ENCODE measurements around the gene PLAC9. TPM values are rescaled to one million over a fixed set of nuclear protein-coding genes. Genes with fewer than 3 reads are reported as not detected.
"Not testable (repeated sequence)": the region's sequence is repeated elsewhere in the genome, so short reads cannot be mapped to it uniquely, and the experiment has no call there.

The PLAC9 gene
- total RNA-seq, 1 donor from 2014 or later = 23.2 TPM

DNA sequence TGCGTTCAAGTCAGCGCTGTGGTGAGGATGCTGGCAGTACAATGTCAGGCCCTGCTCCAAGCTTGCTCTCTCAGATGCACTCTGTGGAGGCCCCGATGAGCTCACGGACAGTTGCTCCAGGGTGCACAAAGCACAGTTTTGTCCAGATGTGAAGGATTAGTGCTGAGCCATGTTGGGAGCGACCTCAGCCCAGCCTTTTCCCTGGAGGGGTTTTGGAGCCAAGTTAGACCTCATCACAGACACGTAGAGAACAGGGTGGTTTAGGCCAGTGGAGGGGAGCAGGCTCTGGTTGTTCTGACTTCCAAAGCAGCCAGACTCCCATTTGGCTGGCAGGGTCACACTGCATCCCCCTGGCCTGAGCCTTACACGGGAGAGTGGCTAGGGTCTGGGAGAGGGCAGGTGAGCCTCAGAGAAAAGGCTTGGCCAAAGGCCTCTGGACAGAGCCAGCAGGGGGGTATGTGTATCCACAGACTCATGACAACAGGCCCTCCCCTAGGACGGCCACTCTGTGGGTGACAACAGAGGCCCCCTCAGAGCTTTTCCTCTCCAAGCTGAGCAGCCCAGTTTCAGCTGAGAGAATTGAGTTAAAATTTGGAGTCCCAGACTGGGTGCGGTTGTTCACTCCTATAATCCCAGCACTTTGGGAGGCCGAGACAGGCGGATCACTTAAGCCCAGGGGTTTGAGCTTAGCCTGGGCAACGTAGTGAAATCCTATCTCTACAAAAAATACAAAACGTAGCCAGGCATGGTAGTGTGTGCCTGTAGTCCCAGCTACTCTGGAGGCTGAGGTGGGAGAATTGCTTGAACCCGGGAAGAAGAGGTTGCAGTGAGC lies 4.7 kb downstream of the PLAC9 start:
- intact Hi-C loops (cut with micrococcal nuclease) = no loop called here
- ATAC-seq = peak; percentile 76

DNA sequence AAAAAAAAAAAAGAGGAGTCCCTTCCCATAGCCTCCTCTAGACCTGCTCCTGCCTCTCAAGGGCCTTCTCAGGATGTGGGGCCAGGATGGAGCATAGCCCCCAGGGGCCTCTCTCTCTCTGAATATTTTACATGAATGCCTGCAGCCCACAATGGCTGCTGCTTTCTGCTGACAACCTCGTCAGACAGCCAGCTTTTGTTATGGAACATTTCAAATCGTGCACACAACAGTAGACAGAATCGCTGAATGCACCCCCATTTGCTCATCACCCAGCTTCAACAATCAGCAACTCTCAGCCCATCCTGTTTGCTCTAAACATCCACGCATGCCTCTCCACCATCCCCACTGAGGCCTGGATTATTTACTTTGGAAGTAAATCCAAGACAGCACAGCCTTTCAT lies 5.4 kb downstream of the PLAC9 start:
- DNase-seq (no peak), ATAC-seq (no peak)
- intact Hi-C loops (cut with micrococcal nuclease) = no loop called here

More for the DNA sequence above, 4.7 kb downstream of the PLAC9 start:
- DNase-seq = peak; percentile 82

DNA sequence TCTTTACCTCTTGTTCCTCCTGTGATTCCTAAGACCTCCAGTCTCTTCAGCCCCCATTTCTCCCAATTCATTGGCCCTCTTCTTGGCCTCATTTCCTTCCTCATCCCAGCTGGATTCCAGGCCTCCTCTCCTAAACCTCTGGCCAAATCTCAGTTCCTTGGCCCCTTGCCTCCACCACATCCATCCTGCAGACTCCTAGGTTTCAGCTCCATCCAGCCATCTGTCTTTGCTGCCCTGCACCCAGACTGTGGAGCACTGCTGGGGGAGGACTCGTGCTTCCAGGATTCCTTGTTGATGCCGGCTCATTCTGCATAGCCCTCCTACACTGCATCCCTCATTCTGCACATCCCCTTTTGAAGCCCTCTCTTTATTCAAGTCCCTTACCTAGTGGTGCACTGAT lies 6.7 kb downstream of the PLAC9 start:
- ATAC-seq (no peak), DNase-seq (no peak)
- intact Hi-C loops (cut with micrococcal nuclease) = no loop called here

DNA sequence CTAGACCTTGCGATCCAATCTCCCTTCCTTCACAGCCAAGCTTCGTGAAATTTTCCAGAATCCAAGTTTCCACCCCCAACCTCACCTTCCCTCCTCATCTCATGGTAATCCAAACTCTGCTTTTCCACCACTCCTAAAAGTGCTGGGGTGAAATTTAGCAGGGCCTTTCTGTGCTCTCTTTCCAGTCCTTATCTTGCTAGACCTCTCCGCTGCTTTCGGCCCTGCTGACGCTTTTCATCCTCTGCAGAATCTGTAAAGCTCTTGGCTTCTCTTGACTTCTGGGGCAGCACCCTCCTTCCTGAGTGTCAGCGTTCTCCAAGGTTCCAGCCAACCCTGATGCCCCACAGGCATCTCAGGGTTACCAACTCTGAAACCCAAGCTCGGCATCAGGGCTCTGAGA lies 7.7 kb downstream of the PLAC9 start:
- DNase-seq = no peak
- intact Hi-C loops (cut with micrococcal nuclease) = loop anchor here (5.0 kb wide), 1 partner anchor 82 kb away; no protein-coding TSS in a partner anchor
- ATAC-seq = no peak

DNA sequence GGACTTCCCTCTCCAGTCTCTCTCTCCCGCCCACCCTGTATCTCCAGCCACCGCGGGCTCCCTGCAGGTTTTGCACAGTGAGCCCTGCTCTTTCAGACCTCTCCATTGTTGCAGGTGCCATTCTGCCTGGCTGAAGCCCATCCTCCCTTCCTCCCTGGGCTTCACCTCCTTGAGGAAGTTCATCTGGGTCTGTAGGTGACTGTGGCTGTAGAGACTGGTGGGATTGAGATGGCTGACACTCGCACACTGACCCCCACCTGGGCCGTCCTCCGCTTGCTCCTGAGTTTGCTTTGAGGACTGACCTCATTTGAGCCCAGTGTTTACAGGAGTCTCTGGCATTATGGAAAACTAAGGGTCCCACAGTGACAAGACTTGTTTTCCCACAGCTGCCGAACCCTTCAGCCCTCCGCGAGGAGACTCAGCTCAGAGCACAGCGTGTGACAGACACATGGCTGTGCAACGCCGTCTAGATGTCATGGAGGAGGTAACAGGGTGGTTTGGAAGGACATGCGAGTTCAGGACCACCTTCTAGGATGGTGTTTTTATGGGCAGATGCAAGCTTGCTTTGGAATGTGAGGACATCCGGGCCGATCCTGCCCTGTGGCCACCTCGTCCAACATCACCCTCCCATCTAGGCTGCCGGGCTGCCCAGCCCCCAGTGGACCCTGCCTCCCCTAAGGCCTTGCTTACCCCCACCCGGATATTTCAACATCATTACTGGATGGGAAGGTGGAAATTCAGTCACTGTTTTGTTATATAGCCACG lies 9.3 kb downstream of the PLAC9 start:
- intact Hi-C loops (cut with micrococcal nuclease) = loop anchor here (5.0 kb wide), 1 partner anchor 80 kb away; no protein-coding TSS in a partner anchor
- ATAC-seq (no peak), DNase-seq (no peak)

DNA sequence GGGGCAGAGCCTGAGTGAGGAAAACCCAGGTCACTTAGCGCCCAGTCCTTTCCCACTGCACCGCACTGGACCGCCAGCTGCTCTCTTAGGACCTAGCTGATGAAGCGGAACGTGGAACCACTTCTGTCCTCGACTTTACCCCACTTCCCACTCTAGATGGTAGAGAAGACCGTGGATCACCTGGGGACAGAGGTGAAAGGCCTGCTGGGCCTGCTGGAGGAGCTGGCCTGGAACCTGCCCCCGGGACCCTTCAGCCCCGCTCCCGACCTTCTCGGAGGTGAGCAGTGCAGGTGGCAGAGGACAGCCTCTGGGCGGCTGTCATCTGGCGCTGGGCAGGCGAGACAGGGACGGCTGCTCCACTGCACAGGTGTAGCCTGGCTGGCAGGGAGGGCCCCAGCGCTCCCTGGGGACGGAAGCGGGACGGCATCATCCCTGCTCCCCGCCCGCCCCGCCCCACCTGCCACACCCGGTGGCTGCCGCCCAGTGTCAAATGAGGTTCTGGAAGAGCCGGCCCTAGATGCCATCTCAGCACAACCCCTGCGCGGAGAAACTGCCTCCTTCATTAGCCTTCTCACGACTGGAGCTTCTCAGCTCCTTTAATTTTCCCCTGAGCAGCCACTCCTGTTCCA lies 11.7 kb downstream of the PLAC9 start:
- ATAC-seq (peak; percentile 47), DNase-seq (peak; percentile 55)
- intact Hi-C loops (cut with micrococcal nuclease) = loop anchor here (5.0 kb wide), 1 partner anchor 78 kb away; no protein-coding TSS in a partner anchor

DNA sequence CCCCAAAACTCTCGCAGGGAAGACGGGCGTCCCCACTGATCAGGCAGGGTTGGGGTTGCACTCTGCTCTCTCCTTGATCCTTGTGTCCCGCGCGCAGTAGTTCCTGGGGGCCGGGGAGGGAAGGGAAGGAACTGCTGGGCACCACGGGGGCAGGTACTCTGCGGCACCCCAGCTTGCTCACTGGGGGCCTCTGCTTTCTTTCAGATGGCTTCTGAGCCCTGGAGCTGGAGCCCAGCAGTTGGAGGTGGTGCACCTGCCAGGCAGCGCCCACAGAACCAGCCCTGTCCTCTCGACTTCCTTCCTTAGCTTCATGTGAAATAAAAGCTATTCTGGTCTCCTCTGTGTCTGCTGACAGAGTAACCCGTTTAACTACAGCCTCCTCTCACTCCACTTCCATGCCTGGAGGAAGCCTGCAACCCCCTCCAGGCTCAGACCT lies 12.2 kb downstream of the PLAC9 start:
- DNase-seq = no peak
- intact Hi-C loops (cut with micrococcal nuclease) = loop anchor here (5.0 kb wide), 1 partner anchor 78 kb away; no protein-coding TSS in a partner anchor
- ATAC-seq = peak; percentile 13

DNA sequence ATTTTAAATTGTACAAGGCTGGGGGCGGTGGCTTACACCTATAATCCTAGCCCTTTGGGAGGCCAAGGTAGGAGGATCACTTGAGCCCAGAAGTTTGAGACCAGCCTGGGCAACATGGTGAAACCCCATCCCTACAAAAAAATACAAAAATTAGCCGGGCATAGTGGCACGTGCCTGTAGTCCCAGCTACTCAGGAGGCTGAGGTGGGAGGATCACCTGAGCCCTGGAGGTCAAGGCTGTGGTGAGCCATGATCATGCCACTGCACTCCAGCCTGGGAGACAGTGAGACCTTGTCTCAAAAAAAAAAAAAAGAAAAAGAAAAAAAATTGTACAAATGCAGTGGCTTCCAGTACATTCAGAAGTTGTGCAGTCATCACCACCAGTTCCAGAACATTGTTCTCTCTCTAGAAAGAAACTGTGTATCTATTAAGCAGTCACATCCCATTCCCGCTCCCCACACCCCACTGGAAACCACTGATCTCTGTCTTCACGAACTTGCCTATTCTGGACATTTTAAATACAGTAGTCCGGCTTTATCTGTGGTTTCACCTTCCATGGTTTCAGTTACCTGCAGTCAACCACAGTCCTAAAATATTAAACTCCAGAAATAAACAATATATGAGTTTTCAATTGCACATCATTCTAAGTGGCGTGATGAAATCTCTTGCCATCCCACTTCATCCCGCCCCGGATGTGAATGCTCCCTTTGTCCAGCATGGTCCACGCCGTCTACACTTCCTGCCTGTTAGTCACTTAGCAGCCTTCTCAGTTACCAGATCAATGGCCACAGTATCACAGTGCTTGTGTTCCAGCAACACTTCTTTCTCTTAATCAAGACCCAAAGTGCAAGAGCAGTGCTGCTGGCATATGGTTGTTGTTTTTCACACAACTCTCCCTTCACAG lies 13.1 kb downstream of the PLAC9 start:
- intact Hi-C loops (cut with micrococcal nuclease) = not testable (repeated sequence)

DNA sequence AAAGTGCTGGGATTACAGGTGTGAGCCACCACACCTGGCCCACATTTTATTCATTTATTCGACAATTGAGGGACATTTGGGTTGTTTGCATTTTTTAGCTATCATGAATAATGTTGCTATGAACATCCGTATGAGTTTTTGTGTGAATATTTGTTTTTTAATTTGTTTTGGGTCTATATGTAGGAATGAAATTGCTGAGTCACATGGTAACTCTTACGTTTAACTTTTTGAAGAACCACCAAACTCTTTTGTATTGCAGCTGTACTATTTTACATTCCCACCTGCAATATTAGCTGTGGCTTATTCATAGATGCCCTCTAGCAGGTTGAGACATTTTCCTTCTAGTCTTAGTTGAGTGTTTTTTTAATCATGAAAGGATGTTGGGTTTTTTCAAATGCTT lies 14.4 kb downstream of the PLAC9 start:
- ATAC-seq = no peak
- no peak for DNase-seq
- intact Hi-C loops (cut with micrococcal nuclease) = no loop called here

More for the DNA sequence above, 13.1 kb downstream of the PLAC9 start:
- DNase-seq (peak; percentile 49), ATAC-seq (peak; percentile 33)

DNA sequence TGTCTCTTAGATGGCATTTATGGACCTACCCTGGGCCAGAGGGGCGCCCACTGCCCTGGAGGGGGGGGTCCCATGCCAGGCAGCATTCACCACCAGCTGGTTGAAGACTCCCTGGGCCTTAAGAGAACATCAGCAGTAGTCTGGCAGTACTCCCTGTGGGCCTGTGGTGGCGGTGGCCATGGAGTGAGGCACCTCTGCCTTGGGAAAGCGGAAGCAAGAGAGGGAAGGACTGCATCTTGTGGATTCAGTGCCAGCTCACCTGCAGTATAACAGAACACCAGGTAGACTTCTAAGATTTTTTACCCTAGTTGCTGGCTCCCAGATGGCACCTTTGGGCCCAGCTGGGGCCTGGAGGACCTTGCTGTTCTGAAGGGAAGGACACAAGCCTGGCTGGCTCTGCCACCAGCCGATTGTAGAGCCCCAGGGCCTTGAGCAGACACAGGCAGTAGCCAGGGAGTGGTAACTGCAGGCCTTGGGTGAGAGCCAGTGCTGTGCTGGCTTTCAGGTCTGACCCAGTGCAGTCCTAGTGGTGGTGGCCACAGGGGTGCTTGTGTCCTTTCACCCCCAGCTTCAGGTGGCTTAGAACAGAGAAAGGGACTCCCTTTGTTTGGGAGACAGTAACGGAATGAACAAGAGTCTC lies 15.8 kb downstream of the PLAC9 start:
- ATAC-seq = no peak
- intact Hi-C loops (cut with micrococcal nuclease) = no loop called here
- DNase-seq = no peak

DNA sequence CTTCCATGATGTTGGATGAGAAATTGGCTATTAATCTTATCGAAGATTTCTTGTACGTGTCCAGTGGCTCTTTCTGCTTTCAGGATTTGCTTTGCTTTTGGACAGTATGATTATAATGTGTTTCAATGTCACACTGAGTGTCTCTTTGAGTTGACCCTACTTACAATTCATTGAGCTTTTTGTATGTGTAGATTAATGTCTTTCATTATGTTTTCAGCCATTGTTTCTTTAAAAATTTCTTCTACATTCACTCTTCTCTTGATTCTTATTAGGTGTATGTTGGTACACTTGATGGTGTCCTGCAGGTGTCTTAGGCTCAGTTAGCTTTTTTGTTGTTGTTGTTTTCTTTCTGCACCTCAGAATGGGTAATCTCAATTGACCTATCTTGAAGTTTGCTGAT lies 16.6 kb downstream of the PLAC9 start:
- intact Hi-C loops (cut with micrococcal nuclease) = no loop called here
- no peak for DNase-seq
- ATAC-seq = no peak

DNA sequence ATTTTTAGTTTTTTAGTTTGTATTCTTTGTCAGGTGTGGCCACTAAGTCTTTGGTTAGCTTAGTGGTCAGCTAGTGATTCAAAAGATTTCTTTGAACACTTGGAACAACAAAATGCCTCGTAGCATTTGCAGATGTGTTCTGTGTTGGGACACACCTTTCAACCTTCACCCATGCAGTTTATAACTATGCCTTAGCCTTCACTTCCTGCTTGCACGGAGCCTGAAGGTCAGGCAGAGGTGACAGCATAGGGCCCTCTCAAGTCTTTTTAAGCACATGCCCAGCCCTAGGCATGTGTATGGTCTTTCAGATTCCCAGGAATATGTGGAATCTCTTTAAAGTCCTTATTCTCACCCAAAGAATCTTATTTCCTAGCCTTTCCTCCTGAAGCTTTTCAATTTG lies 17.6 kb downstream of the PLAC9 start:
- ATAC-seq = no peak
- no peak for DNase-seq
- intact Hi-C loops (cut with micrococcal nuclease) = no loop called here

DNA sequence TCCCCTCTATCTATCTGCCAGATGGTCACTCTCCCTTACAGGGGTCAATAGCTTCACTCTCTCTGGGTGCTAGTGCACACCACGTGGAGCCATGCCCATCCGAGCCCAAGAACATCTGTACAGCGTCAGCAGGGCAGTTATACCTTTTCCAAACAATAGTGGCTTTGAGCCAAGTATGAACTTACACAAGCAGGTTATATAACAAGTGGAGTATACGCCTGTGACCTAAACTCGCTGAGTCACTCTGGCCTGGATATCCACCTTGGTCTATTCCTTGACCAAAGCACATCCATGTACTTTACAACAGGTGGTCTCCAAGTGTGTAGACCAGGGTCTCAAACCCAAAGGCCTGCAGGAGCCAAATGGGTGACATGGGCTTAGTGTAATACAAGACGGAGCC lies 20.3 kb downstream of the PLAC9 start:
- intact Hi-C loops (cut with micrococcal nuclease) = no loop called here
- no peak for DNase-seq
- no peak for ATAC-seq

DNA sequence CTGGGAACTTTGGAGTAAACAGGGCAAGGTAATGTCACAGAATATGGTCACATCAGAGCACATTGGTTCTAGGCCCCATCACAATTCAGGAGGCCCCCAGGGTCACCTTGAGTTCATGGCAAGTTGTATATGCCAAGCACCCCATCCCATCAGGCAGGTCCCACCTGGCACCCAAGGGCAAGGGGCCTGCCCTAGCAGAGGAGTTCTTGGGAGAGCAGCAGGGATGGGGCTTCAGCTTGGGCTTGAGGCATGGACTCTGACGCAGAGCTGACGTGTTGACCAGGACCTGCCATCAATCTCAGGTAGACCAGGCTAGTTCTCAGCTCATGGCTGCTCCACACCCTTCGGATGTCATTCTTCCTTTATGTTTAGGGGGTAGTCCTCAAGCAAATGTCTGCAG lies 20.9 kb downstream of the PLAC9 start:
- intact Hi-C loops (cut with micrococcal nuclease) = no loop called here
- ATAC-seq = no peak
- DNase-seq = no peak

DNA sequence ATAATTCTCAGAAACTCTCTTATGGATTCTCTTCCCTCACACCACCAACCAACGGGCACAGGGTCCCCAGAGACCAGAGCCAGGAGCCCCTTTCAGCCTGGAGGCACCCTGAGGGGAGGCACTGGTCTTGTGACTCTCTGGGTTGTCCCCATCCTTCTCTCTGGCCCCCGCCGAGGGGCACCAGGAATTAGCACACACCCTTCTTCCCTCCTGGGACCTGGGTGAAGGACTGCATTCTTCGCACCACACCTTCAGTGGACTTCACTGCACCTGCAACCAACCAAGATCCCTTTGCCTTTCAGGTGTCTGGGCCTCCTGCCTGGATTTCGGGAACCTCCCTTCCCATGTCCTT lies 22.1 kb downstream of the PLAC9 start:
- no peak for DNase-seq
- intact Hi-C loops (cut with micrococcal nuclease) = no loop called here
- no peak for ATAC-seq

DNA sequence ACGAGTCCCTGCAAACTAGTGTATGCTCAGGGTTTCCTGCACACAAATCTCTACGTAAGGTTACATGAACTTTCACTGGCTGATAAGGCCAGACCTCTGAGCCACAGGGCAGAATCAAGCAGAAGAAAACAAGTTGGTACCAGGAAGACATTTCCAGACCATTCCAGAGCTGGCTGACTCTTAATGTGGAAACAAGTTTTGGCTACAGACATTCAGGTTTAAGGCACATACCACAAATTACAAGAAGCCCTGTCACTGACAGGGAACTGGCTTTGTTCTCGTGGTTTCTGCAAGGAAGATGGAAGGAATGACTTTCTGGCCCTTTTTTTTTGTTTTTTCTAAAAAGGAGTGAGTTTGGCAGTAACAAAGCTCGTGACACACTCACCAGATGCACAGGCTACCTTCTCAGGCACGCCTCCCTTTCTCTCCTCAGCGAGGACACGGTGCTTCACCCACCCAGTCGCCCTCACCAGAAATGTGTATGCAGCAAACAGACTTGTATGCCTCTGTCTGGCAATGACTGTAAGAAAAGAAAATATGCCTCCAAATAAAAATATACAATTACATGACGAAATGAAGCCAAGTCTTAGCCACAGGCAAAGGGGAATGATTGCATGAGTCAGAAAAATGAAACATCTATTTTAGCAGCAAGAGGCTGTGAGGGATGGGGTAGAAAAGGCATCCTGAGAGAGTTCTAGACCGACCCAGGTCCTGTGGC lies 22.6 kb downstream of the PLAC9 start:
- ATAC-seq (no peak), DNase-seq (no peak)
- intact Hi-C loops (cut with micrococcal nuclease) = loop anchor here (5.0 kb wide), 1 partner anchor 52 kb away; the partner anchor contains the start of gene ANXA11

DNA sequence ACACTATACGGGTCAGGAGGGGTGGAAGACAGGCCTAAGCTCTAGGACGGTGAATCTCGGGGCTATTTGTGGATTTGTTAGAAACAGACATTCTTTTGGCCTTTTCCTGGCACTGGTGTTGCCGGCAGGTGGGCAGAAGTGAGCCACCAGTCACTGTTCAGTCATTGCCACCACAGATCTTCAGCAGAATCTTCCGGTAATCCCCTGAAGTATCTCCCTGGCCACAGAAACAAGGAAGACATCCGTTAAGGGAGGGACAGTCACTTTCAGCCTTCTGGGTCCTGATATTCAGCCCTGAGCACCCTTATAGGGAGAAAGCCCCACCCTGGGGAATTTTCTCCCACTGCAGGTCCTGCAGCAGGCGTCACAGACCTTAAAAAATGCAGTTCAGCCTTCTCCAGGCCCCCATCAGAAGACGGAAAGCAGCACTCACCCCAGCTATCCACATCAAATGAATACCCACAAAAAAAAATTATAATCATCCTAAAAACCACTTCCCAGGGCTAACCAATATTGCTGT lies 23.2 kb downstream of the PLAC9 start:
- ATAC-seq = no peak

More for the DNA sequence above, 23.2 kb downstream of the PLAC9 start:
- DNase-seq = no peak
- intact Hi-C loops (cut with micrococcal nuclease) = loop anchor here (5.0 kb wide), 1 partner anchor 52 kb away; the partner anchor contains the start of gene ANXA11
